GM12878 (cell line): ENCODE results near the gene FAM133A. TPM values are rescaled to one million over a fixed set of nuclear protein-coding genes. Genes with fewer than 3 reads are reported as not detected.

Experiments used
- ATAC-seq: fragments of 200-7000 bp; cut with Tn5 transposase; 3 replicates; pipeline ENCODE4 v1.9.1; 2020; ENCODE audit warnings: mild to moderate bottlenecking, moderate library complexity
- BruUV-seq: library from RNA; stranded (reverse); fragments of 400-500 nt; replicated peaks from 2 replicates; lab custom pipeline; 2021; lab: Mats Ljungman, UMichigan
- CTCF ChIA-PET: fragments of 300-600 bp; sonication (Branson Sonifier 250); formaldehyde crosslinking; extraction: SDS; loops from one replicate; lab custom pipeline; 2021; ENCODE audit warnings: inconsistent platforms; lab: Yijun Ruan, JAX
- POLR2A ChIA-PET: fragments of 350-600 bp; formaldehyde crosslinking; extraction: SDS; loops from one replicate; lab custom pipeline; 2021; ENCODE audit warnings: inconsistent platforms; lab: Charles Lee
- RAD21 ChIA-PET: fragments of 300-600 bp; sonication (Branson Sonifier 250); formaldehyde crosslinking; loops from one replicate; lab custom pipeline; 2023; ENCODE audit warnings: antibody characterized with exemption; ENCODE audit not compliant: unreplicated experiment; lab: Charles Lee
- SMC1A ChIA-PET: fragments of 300-600 bp; sonication (Branson Sonifier 250); formaldehyde crosslinking; loops from one replicate; lab custom pipeline; 2023; ENCODE audit not compliant: unreplicated experiment, uncharacterized antibody; lab: Charles Lee
- DNase-seq: peaks from one replicate; pipeline ENCODE4 v3.0.0-alpha.2; 2011; ENCODE audit warnings: low read depth, low spot score
- FAIRE-seq: peaks from 3 replicates; lab custom pipeline; 2011; peaks lifted over from hg19 to GRCh38; lab: Jason Lieb, UNC
- H2AFZ ChIP-seq: 2 replicates; pipeline ENCODE4 v1.6.0; 2011; ENCODE audit warnings: low read depth, low read length, control low read depth; ENCODE audit not compliant: control insufficient read depth
- H3K27ac ChIP-seq: 2 replicates; pipeline ENCODE4 v1.5.1; 2011; ENCODE audit warnings: control low read depth; ENCODE audit not compliant: control insufficient read depth, insufficient read depth
- H3K27me3 ChIP-seq, 2 experiments: replicated peaks in 1 of 2; 2 replicates each; pipeline versions ENCODE4 v1.6.0 to v1.6.1; 2011; ENCODE audit warnings: low read length in 1 of 2; ENCODE audit not compliant: control insufficient read depth in 2 of 2, insufficient read depth in 2 of 2
- H3K36me3 ChIP-seq, 2 experiments: 2 replicates each; pipeline ENCODE4 v1.5.1; 2011; ENCODE audit warnings: low read length in 1 of 2; ENCODE audit not compliant: control insufficient read depth in 2 of 2, insufficient read depth in 2 of 2
- H3K4me1 ChIP-seq: 2 replicates; pipeline ENCODE4 v1.6.1; 2011; ENCODE audit warnings: mild to moderate bottlenecking, low read length, moderate library complexity, mixed read lengths; ENCODE audit not compliant: control insufficient read depth, insufficient read depth
- H3K4me2 ChIP-seq: 2 replicates; pipeline ENCODE4 v1.6.0; 2011; ENCODE audit warnings: control low read depth; ENCODE audit not compliant: control insufficient read depth, insufficient read depth
- H3K4me3 ChIP-seq: fragments of 200-600 bp; sonication (generic); 2 replicates; pipeline ENCODE4 v1.5.1; 2016
- H3K79me2 ChIP-seq: 2 replicates; pipeline ENCODE4 v1.6.0; 2011; ENCODE audit warnings: low read length; ENCODE audit not compliant: control insufficient read depth, insufficient read depth
- H3K9ac ChIP-seq: 2 replicates; pipeline ENCODE4 v1.8.0; 2011; ENCODE audit warnings: low read length, control low read depth, mixed read lengths; ENCODE audit not compliant: control insufficient read depth, insufficient read depth
- H3K9me3 ChIP-seq: replicated peaks from 3 replicates; pipeline ENCODE4 v1.5.1; 2011; ENCODE audit warnings: mild to moderate bottlenecking, low read length; ENCODE audit not compliant: control insufficient read depth, insufficient read depth
- H4K20me1 ChIP-seq: 2 replicates; pipeline ENCODE4 v1.6.0; 2011; ENCODE audit not compliant: control insufficient read depth, insufficient read depth
- CBX3 ChIP-seq: fragments of 200-600 bp; sonication (generic); IDR thresholded peaks from 2 replicates; pipeline ENCODE4 v1.6.1; 2016; ENCODE audit warnings: low read depth, borderline replicate concordance
- CEBPZ ChIP-seq: fragments of 150-350 bp; IDR thresholded peaks from 2 replicates; pipeline ENCODE4 v1.6.1; 2016; ENCODE audit warnings: low read depth, low read length
- GATAD2B ChIP-seq: fragments of 450-650 bp; conservative IDR thresholded peaks from 2 replicates; pipeline ENCODE4 v1.6.1; 2017; ENCODE audit warnings: low read depth, mild to moderate bottlenecking, moderate library complexity
- JUNB ChIP-seq: IDR thresholded peaks from 2 replicates; pipeline ENCODE4 v1.6.1; 2016; ENCODE audit warnings: antibody characterized with exemption, mild to moderate bottlenecking
- LARP7 ChIP-seq: fragments of 450-650 bp; IDR thresholded peaks from 2 replicates; pipeline ENCODE4 v1.6.1; 2017; ENCODE audit warnings: mild to moderate bottlenecking
- MEF2B ChIP-seq: fragments of 450-650 bp; IDR thresholded peaks from 2 replicates; pipeline ENCODE4 v1.6.1; 2018; ENCODE audit warnings: mild to moderate bottlenecking, moderate library complexity; ENCODE audit not compliant: partially characterized antibody, poor library complexity, severe bottlenecking
- NRF1 ChIP-seq: conservative IDR thresholded peaks from 2 replicates; pipeline ENCODE4 v1.6.1; 2011; ENCODE audit warnings: mild to moderate bottlenecking, low read depth, low read length, improper control_type of control experiment
- RELA ChIP-seq: fragments of 450-650 bp; IDR thresholded peaks from 2 replicates; pipeline ENCODE4 v1.8.0; 2014; ENCODE audit warnings: borderline replicate concordance; ENCODE audit not compliant: partially characterized antibody
- RUNX3 ChIP-seq: IDR thresholded peaks from 2 replicates; pipeline ENCODE4 v1.6.1; 2012; ENCODE audit warnings: low read length, inconsistent platforms
- SMC3 ChIP-seq: IDR thresholded peaks from 2 replicates; pipeline ENCODE4 v1.6.1; 2011; ENCODE audit warnings: low read length, improper control_type of control experiment, borderline replicate concordance
- SPI1 ChIP-seq: IDR thresholded peaks from 2 replicates; pipeline ENCODE4 v1.6.1; 2011; ENCODE audit warnings: low read depth, mild to moderate bottlenecking, low read length, moderate library complexity, borderline replicate concordance; ENCODE audit not compliant: insufficient read depth
- SREBF1 ChIP-seq: IDR thresholded peaks from 2 replicates; pipeline ENCODE4 v1.6.1; 2012; ENCODE audit warnings: mild to moderate bottlenecking, low read length
- STAT3 ChIP-seq: IDR thresholded peaks from 2 replicates; pipeline ENCODE4 v1.6.1; 2011; ENCODE audit warnings: low read depth, low read length, improper control_type of control experiment
- SUZ12 ChIP-seq: fragments of 200-600 bp; sonication (generic); IDR thresholded peaks from one replicate; pipeline ENCODE4 v1.6.1; 2018; ENCODE audit warnings: antibody characterized with exemption, mild to moderate bottlenecking; ENCODE audit not compliant: unreplicated experiment
- TCF12 ChIP-seq: IDR thresholded peaks from 2 replicates; pipeline ENCODE4 v1.6.1; 2011; ENCODE audit warnings: low read depth, mild to moderate bottlenecking, low read length
- ZBTB4 ChIP-seq: fragments of 450-650 bp; formaldehyde crosslinking; IDR thresholded peaks from 2 replicates; pipeline ENCODE4 v1.4.0; 2022; ENCODE audit warnings: mild to moderate bottlenecking, moderate library complexity
- ZNF24 ChIP-seq: fragments of 450-650 bp; IDR thresholded peaks from 2 replicates; pipeline ENCODE4 v1.6.1; 2017; ENCODE audit warnings: antibody characterized with exemption, mild to moderate bottlenecking
- whole genome bisulfite sequencing: methylation state at CpG from one replicate; pipeline ENCODE4 v1.1.6; 2016; ENCODE audit warnings: low lambda C conversion rate; ENCODE audit not compliant: insufficient replicate concordance, insufficient coverage; ENCODE audit errors: missing lambda C conversion rate; 5-methylcytosine and 5-hydroxymethylcytosine counted together
- in situ Hi-C: fragments of 300-500 bp; cut with MboI; formaldehyde crosslinking; loops from 9 replicates; pipeline ENCODE4 v1.14.3; 2018; ENCODE audit warnings: mixed read lengths
- intact Hi-C: fragments of 100-400 bp; cut with micrococcal nuclease; formaldehyde crosslinking; loops from one replicate; pipeline ENCODE4 v1.14.2; 2022; ENCODE audit not compliant: unreplicated experiment
- polyA plus RNA-seq, 11 experiments: library from polyadenylated mRNA; depleted of rRNA in 4 of 11; unstranded in 6 of 11; stranded (reverse) in 5 of 11; fragments of >200 nt; fragmentation: Nextera tagmentation in 4 of 11; fragmentation: Illumina TruSeq in 1 of 11; extraction: Ambion mirVana in 4 of 11; extraction: Trizol in 1 of 11; gene quantifications; 1 replicate in 1 of 11; 2 replicates in 10 of 11; pipeline versions ENCODE4 v1.2.1 to v1.2.3, GENCODE V29; 2011 to 2016; ENCODE audit warnings: inconsistent platforms in 2 of 11, missing spikeins in 2 of 11, low read depth in 1 of 11
- total RNA-seq, 4 experiments: library from RNA; depleted of rRNA in 3 of 4; stranded (reverse); fragments of >200 nt in 3 of 4; fragmentation: Illumina TruSeq in 1 of 4; extraction: Trizol in 1 of 4; gene quantifications; 2 replicates each; pipeline versions ENCODE4 v1.2.1 to v1.2.3, GENCODE V29; 2013 to 2021
- TF ChIP-seq, protein P1 (sequence below): IDR thresholded peaks from 2 replicates; pipeline ENCODE4 v1.6.1; 2012; ENCODE audit warnings: low read depth, low read length, improper control_type of control experiment

FAM133A gene
- total and polyA plus RNA-seq, 10 of the 15 experiments (the other 5 are each of a cell fraction or from before 2014, with no cell fraction given), result 0.81 TPM; not detected in 9

DNA sequence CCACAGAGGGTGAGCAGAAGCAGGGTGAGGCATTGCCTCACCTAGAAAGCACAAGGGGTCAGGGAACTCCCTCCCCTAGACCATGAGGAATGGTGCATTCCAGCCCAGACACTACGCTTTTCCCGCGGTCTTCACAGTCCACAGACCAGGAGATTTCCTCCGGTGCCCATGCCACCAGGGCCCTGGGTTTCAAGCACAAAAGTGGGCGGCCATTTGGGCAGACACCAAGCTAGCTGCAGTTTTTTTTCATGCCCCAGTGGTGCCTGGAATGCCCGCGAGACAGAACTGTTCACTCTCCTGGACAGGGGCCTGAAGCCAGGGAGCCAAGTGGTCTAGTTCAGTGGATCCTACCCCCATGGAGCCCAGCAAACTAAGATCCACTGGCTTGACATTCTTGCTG is 13.4 kb upstream of the FAM133A start:
- Histone ChIP-seq H3K27me3 (no peaks in the 10 kb centered on the region), H3K9me3 (no peaks in the 10 kb centered on the region), H3K36me3 (no peaks in the 10 kb centered on the region), H3K27ac (no peak overlapping the region), H3K9ac (no peak overlapping the region), H3K4me1 (no peaks in the 10 kb centered on the region), H4K20me1 (no peaks in the 10 kb centered on the region), H3K4me3 (no peak overlapping the region), H3K4me2 (no peak overlapping the region), H3K79me2 (no peaks in the 10 kb centered on the region), H2AFZ (no peak overlapping the region)
- ChIA-PET POLR2A (no interaction called here), CTCF (no interaction called here), RAD21 (no interaction called here), SMC1A (no interaction called here)
- FAIRE-seq (no peak), ATAC-seq (no peak), DNase-seq (no peak)
- 54% methylated on average over 7 of the region's 7 CpGs for WGBS
- intact Hi-C loops (no loop called here), in situ Hi-C loops (no loop called here)
- TF ChIP-seq LARP7, result no peak
- TF ChIP-seq ZBTB4 (CRISPR knock-in tag), result no peak
- no peak for TF ChIP-seq GATAD2B
- TF ChIP-seq SREBF1, result no peak
- TF ChIP-seq RELA, result no peak
- no peak for TF ChIP-seq CEBPZ
- no peak for TF ChIP-seq NRF1
- no peak for TF ChIP-seq CBX3
- TF ChIP-seq TCF12, result no peak
- no peak for TF ChIP-seq JUNB
- no peak for TF ChIP-seq MEF2B
- TF ChIP-seq SMC3, result no peak
- TF ChIP-seq ZNF24, result no peak
- TF ChIP-seq SUZ12, result no peak
- TF ChIP-seq, protein P1, sequence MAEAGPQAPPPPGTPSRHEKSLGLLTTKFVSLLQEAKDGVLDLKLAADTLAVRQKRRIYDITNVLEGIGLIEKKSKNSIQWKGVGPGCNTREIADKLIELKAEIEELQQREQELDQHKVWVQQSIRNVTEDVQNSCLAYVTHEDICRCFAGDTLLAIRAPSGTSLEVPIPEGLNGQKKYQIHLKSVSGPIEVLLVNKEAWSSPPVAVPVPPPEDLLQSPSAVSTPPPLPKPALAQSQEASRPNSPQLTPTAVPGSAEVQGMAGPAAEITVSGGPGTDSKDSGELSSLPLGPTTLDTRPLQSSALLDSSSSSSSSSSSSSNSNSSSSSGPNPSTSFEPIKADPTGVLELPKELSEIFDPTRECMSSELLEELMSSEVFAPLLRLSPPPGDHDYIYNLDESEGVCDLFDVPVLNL, result no peak
- no peak for TF ChIP-seq STAT3
- no peak for TF ChIP-seq RUNX3
- TF ChIP-seq SPI1, result no peak
- BruUV-seq, result no TSS peak
